NOMO-1 (cell line): Measurements from ENCODE around the gene ACTRT2.

Experiments used
- DNase-seq, 2 experiments: peaks; one replicate each; lab custom pipeline; 2025; ENCODE audit not compliant: unreplicated experiment in 2 of 2; lab: John Stamatoyannopoulos, UW

The ACTRT2 gene

DNA sequence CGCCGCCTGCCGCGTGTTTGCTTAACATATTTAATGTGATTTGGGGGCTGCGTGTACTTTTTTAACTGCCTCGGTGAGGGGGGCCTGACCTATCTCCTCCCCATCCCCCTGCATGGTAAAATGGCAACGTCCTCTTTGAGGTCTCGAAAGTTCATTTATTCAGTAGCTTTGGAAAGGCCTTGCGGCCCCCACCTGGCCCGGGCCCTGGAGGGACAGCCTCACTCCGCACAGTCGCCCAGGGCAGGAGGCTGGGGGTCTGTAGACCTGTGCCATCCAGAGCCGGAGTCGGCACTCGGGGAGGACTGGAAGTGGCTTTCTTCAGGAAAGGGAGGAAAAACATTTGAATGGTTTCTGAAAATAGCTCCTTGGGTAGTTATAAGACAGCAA lies 38.0 kb upstream of the ACTRT2 start:
- DNase-seq = no peak

- DNase-seq = no peak
These were observed 37.4 kb upstream of the ACTRT2 start for GRCh38 chr1:2983706-2984398.

DNA sequence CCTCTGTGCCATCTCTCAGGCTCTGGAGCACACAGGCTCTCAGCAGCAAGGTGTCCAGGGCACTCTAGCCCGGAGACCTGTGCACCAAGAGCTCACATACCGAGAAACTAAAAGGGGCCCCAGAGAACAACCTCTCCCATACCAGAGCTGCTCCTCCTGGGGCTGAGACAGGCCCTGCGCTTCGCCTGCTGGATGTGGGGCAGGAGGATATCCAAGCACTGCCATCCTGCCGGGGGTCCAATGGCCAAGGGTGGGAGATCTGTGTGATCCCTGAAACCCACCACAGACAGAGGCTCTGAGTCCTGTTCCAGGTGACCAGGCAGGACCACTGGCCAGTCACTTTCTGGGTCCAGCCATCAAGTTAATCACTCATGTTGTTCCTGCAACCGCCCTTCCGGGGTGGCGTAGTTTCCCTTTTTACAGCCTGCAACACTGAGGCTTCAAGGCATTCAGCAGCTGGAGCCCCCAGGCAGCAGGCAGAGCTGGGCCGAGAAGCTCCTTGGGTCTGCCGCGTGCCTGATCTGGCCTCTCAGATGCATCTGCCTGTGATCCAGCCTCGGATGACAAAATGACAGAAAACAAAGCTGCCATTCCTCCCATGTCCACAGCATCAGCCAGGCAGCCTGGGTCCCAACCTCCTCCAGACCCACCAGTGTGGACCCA lies 36.7 kb upstream of the ACTRT2 start:
- no peak for DNase-seq

DNA sequence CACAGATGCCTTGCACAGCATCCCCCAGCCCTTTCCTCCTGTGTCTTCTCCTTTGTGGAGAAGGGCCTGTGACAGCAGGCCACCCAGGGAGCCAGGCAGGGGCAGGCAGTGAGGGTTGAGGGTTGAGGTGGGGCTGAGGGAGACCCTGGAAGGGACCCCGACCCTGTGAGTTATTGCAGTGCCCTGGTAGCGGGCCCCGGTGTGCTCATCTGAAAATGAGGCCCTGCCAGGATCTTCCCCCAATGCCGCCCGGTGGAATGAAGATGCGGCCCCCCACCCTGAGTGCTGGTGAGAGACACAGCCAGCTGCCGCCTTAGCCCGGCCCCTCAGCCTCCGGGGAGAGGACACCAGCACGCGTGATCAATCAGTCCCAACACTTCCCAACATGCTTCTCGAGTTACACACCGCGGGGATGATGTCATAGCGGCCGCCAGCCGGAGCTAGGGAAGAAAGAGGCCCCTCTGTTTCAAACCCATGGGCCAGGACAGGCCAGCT lies 36.2 kb upstream of the ACTRT2 start:
- no peak for DNase-seq

DNA sequence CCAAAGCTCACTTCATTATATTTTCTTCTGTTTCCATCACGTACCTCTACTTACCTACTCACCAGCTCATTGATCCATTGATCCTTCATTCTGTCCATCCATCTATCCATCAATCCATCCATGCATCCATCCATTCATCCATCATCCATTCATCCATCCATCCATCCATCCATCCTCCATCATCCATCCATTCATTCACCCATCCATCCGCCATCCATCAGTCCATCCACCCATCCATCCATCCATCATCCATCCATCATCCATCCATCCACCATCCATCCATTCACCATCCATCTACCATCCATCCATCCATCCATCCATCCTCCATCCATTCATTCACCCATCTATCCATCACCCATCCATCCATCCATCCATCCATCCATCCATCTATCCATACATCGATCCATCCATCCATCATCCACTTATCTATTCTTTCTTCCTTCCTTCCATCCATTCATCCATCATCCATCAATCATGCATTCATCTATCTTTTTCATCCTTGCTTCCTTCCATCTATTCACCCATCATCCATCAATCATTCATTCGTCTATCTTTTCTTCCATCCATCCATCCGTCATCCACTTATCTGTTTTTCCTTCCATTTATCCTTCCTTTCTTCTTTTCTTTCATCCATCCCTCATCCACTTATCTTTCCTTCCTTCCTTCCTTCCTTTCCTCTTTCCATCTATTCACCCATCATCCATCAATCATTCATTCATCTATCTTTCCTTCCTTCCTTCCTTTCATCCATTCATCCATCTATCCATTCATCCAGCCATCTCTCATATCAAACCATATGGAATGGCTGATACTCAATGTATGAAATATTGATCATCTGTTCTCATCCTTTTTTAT lies 35.3 kb upstream of the ACTRT2 start:
- no peak for DNase-seq

DNA sequence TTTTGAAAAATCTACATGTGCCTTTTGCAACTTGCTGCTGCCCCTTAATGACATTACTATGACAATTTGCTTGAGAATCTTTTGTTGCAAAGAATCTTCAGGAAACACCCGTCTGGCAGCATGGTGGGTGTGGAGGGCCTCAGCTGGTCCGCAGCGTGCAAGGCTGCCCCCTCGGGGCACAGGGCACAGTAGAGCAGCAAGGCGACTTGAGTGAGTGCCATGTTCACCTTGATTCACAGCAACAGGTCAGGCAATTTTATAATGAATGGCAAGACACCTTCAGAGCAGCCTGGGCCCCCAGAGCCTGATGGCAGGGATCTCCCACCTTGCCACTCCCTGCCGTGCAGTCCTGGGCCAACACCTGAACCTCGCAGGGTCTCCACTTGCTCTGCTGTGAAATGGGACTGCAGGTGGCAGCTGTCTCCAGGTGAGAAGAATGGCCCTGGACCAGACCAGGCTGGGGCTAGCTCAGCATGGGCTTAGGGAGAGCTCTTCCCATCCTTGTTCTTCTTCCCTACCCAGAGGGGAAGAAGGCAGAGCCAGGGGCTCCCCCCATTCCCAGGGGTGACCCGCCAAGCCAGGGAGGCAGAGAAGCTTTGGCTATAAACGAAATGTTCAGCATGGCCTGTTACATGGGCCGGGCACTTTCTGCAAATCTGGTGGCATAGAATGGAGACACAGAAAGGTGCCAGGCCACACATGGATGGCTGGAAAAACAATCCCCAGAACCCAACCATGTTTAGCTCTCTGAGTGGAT lies 34.5 kb upstream of the ACTRT2 start:
- no peak for DNase-seq

DNA sequence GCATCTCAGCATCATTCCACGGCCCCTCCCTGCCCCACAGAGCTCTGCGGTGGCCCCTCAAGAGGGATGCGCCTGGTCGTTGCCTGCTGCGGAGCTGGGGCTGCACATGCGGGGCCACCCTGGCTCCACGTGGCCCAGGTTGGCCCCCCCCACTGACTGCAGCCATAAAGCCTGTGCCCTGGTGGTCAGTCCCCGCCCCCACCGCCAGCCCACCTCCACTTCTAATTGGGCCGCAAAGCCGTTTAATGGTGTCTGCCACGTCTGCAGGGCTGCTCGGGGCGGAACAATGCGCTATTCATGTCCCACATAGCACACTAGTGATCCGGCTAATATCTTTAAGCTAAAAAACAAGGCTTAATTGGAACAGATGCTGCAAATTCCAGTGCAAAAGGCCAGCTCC lies 33.5 kb upstream of the ACTRT2 start:
- no peak for DNase-seq

- DNase-seq = no peak
These were observed 33.0 kb upstream of the ACTRT2 start for GRCh38 chr1:2988256-2988655.

DNA sequence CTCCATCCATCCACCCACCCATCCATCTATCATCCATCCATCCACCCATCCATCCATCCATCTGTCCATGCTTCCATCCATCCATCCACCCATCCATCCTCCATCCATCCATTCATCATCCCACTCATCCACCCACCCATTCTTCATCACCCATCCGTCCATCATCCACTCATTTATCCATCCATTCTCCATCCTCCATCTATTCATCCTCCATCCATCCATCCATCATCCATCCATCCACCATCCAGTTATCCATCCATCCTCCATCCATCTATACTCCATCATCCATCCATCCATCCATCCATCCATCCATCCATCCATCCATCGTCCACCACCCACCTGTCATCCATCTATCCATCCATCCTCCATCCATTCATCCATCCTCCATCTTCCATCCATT lies 32.1 kb upstream of the ACTRT2 start:
- no peak for DNase-seq

DNA sequence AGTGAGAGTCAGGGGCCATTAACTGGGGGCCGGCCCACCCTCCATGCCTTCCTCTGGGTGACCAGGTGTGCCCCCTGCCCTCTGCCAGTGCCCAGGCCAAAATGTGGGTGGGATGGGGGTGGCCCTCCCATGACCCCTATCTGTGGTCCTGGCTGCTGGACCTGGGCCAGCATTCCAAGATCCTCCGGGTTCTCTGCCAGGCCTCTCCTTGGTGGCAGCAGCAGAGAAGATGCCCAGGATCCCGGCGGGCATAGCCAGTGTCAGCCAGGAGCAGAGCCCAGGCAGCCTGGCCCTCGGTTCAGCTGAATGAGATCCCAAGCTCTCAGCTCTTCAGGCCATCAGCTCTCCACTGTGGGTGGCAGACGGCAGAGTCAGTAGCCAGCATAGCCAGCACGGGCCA lies 31.3 kb upstream of the ACTRT2 start:
- DNase-seq = no peak

GRCh38 chr1:2990376-2991115 lies 30.7 kb upstream of the ACTRT2 start:
- DNase-seq = no peak

DNA sequence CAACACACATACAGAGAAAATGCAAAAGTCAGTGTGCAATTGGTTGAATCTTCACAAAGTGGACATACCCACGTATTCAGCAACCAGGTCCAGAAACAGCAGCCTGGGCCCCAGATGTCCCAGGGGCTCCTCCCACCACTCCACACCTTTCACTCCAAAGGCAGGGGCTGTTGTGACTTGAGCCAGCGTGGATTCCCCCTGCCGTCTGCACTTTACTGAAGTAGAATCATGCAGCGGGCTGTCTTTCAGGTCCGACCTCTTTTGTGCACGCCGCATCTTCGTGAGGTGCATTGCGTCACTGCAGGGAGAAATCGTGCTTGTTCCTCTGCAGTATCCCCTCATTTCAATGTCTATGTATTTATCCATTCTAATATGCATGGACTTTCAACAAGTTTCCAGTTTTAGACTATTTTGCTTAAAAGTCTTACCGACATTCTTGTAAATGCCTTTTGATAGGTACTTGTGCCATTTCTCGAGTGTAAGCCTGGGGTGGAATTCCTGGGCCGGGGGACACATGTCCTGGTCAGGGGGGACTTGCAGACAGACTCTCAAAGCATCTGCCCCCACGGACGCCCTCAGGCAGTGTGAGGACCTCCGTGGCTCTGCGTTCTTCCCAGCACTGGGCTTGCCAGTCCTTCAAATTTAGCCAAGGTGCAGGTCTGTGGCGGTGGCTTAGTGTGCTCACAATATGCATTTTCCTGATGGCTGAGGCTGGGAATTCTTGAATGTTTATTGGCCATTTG lies 29.3 kb upstream of the ACTRT2 start:
- DNase-seq = no peak

- no peak for DNase-seq
These were observed 22.7 kb upstream of the ACTRT2 start for GRCh38 chr1:2998503-2999100.

DNA sequence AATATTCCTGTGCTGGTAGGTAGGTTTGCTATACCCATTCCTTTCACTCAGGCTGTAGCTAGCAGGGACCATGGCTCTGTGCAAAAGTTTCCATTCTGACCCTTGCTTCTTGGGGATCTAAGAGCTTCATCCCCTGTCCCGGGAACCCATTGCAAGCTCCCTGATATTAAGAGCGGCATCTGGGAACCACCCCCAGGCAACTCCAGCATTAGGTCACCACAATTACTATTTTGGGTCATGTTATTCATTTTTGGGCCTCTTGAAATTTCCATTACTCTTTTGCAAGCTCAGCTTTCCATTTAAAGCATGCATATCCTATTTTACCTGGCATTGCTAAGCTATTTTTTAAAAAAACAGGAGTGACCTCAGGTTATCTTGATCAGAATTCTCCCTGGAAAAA lies 22.1 kb upstream of the ACTRT2 start:
- DNase-seq = no peak

DNA sequence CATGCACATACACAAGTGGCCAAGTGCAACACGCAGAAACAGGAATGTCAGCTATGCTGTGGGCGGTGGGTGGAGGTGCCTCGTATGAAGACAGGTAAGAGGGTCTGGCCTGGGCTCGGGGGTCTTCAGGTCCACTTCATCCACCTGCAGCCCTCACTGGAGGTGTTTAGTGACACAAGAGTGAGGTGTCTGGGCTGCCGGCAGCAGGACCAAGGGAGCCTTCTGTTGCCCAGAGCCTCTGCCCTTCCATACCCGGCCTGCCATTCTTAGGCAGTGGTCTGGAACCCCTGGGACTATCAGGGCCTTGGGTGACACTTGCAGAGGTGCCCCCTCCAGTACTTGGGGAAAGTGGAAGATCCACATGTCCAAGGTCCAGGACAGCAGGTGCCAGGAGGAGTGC lies 21.7 kb upstream of the ACTRT2 start:
- no peak for DNase-seq

- DNase-seq = no peak
These were observed 21.1 kb upstream of the ACTRT2 start for GRCh38 chr1:3000214-3000613.

- DNase-seq = no peak
These were observed 20.4 kb upstream of the ACTRT2 start for GRCh38 chr1:3000671-3001470.
